ENCODE measurements around the gene PPAT.

- no peak for TF ChIP-seq EZH2 (IDR thresholded peaks at IDR 0.05; ENCODE audit: borderline replicate concordance, low read length)
- TF ChIP-seq CTCF (conservative IDR thresholded peaks at IDR 0.05 in 1 of 2, IDR thresholded peaks at IDR 0.05 in 1 of 2; ENCODE audit: extremely low read depth in 1 of 2, insufficient read depth in 1 of 2, low read depth in 1 of 2, low read length in 2 of 2), result no peak
Measured at GRCh38 chr4:56438766-56439165, 3.4 kb upstream of the PPAT start.

Measured in mammary epithelial cell (primary cell).